Measurements from ENCODE around the gene MAP2K4.

MAP2K4 gene

DNA sequence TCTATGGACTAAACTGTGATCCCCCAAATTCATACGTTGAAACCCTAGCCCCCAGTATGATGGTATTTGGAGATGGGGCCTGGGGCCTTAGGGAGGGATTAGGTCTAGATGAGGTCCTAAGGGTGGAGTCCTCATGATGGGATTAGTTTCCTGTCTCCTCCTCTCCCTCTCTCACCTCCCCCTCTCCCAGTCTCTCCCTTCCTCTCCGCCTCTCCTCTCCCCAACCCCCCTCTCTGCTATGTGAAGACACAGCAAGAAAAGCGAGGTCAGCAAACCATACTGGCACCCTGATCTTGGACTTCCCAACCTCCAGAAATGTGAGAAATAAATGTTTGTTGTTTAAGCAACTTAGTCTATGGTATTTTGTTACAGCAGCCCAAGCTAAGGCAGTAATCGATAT lies 38.8 kb upstream of the MAP2K4 start:
- Histone ChIP-seq H3K4me1 (ENCODE audit: control insufficient read depth, low read length) (no peaks in the 10 kb centered on the region), H3K9me3 (ENCODE audit: control insufficient read depth, insufficient read depth, low read length) (no peaks in the 10 kb centered on the region), H3K27ac (ENCODE audit: low read depth, low read length) (no peak overlapping the region), H3K4me2 (ENCODE audit: low read length) (no peak overlapping the region), H3F3A (ENCODE audit: control insufficient read depth, insufficient read depth) (no peaks in the 10 kb centered on the region), H3K27me3 (ENCODE audit: control insufficient read depth, low read length) (no peaks in the 10 kb centered on the region), H3K9me2 (replicated peaks; ENCODE audit: control insufficient read depth, low read length) (no peaks in the 10 kb centered on the region), H3K79me2 (ENCODE audit: control insufficient read depth, low read length) (no peaks in the 10 kb centered on the region), H3K36me3 (ENCODE audit: control insufficient read depth, low read length) (peaks cover 40% of the 10 kb centered on the region), H3K4me3 (ENCODE audit: low read length) (no peak overlapping the region), H4K20me1 (ENCODE audit: control insufficient read depth, insufficient read depth, low read depth, low read length) (no peaks in the 10 kb centered on the region)
- no peak for TF ChIP-seq EZH2phosphoT487 (IDR thresholded peaks at IDR 0.05; ENCODE audit: borderline replicate concordance, low read length)
- TF ChIP-seq, protein P1, sequence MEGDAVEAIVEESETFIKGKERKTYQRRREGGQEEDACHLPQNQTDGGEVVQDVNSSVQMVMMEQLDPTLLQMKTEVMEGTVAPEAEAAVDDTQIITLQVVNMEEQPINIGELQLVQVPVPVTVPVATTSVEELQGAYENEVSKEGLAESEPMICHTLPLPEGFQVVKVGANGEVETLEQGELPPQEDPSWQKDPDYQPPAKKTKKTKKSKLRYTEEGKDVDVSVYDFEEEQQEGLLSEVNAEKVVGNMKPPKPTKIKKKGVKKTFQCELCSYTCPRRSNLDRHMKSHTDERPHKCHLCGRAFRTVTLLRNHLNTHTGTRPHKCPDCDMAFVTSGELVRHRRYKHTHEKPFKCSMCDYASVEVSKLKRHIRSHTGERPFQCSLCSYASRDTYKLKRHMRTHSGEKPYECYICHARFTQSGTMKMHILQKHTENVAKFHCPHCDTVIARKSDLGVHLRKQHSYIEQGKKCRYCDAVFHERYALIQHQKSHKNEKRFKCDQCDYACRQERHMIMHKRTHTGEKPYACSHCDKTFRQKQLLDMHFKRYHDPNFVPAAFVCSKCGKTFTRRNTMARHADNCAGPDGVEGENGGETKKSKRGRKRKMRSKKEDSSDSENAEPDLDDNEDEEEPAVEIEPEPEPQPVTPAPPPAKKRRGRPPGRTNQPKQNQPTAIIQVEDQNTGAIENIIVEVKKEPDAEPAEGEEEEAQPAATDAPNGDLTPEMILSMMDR (IDR thresholded peaks at IDR 0.05; ENCODE audit: low read depth, low read length, poor library complexity, severe bottlenecking) = no peak

DNA sequence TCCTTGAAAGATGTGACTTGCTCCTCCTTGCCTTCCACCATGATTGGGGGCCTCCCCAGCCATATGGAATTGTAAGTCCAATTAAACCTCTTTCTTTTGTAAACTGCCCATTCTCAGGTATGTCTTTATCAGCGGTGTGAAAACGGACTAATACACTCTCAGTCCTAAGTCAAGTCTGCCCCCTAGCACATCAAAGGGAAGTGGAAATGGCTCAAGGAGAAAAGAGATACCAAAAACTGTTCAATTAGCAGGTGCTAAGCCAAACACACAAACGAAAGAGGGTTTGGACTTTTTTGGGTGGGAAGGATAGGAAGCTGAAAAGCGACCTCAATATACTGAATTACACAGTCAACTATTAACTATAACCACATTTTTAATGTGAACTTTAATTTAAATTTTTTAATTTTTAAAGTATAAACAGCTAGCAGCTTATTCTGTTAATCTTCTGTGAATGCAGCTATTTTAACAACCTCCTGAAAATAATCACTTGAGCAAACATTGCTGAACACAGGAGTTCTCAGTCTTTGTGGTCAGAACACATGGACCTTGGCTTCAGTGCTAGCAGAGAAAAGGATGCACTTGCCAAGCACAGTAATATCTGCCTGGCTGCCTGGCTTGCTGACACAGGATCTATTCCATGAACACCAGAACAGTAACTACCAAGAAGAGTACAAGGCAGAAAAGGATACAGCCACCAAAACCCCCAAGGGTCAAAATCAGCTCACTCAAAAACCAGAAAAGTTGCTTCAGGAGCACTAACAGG lies 34.3 kb upstream of the MAP2K4 start:
- Histone ChIP-seq H3K4me3 (ENCODE audit: low read length) (no peak overlapping the region), H3K36me3 (ENCODE audit: control insufficient read depth, low read length) (peaks cover 48% of the 10 kb centered on the region), H3K79me2 (ENCODE audit: control insufficient read depth, low read length) (no peaks in the 10 kb centered on the region), H3K4me2 (ENCODE audit: low read length) (no peak overlapping the region), H3K4me1 (ENCODE audit: control insufficient read depth, low read length) (no peaks in the 10 kb centered on the region), H3K27ac (ENCODE audit: low read depth, low read length) (no peak overlapping the region), H3F3A (ENCODE audit: control insufficient read depth, insufficient read depth) (no peaks in the 10 kb centered on the region), H3K9me2 (replicated peaks; ENCODE audit: control insufficient read depth, low read length) (no peaks in the 10 kb centered on the region), H3K9me3 (ENCODE audit: control insufficient read depth, insufficient read depth, low read length) (no peaks in the 10 kb centered on the region), H3K27me3 (ENCODE audit: control insufficient read depth, low read length) (no peaks in the 10 kb centered on the region), H4K20me1 (ENCODE audit: control insufficient read depth, insufficient read depth, low read depth, low read length) (no peaks in the 10 kb centered on the region)
- no peak for TF ChIP-seq EZH2phosphoT487 (IDR thresholded peaks at IDR 0.05; ENCODE audit: borderline replicate concordance, low read length)
- TF ChIP-seq, protein P1 (IDR thresholded peaks at IDR 0.05; ENCODE audit: low read depth, low read length, poor library complexity, severe bottlenecking) = no peak

DNA sequence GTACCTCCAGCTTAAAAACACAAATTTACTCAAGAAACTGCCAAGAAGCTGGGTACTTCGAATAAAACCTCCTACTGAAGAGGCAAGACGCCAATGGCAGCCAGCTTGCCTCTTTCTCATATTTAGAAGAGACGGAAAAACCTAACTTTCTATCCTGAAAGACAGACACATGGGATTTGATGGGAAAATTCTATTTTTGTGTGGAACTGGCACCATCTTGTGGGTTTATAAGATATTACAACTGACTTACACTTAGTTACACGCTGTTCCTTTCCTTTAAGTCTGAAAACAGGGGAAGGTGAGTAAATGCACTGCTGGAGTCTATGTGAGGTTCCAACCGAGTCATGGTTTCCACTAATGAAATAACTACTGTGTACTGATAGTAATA lies 33.7 kb upstream of the MAP2K4 start:
- no peaks in the 10 kb centered on the region for H3K9me2 ChIP-seq (replicated peaks; ENCODE audit: control insufficient read depth, low read length)
- H4K20me1 ChIP-seq (ENCODE audit: control insufficient read depth, insufficient read depth, low read depth, low read length) = no peaks in the 10 kb centered on the region
- H3K4me1 ChIP-seq (ENCODE audit: control insufficient read depth, low read length) = no peaks in the 10 kb centered on the region
- TF ChIP-seq, protein P1 (IDR thresholded peaks at IDR 0.05; ENCODE audit: low read depth, low read length, poor library complexity, severe bottlenecking) = peak; percentile 55
- no peak for TF ChIP-seq EZH2phosphoT487 (IDR thresholded peaks at IDR 0.05; ENCODE audit: borderline replicate concordance, low read length)
- H3K79me2 ChIP-seq (ENCODE audit: control insufficient read depth, low read length) = no peaks in the 10 kb centered on the region
- no peak overlapping the region for H3K27ac ChIP-seq (ENCODE audit: low read depth, low read length)
- no peaks in the 10 kb centered on the region for H3K9me3 ChIP-seq (ENCODE audit: control insufficient read depth, insufficient read depth, low read length)
- H3F3A ChIP-seq (ENCODE audit: control insufficient read depth, insufficient read depth) = no peaks in the 10 kb centered on the region
- no peak overlapping the region for H3K4me3 ChIP-seq (ENCODE audit: low read length)
- H3K36me3 ChIP-seq (ENCODE audit: control insufficient read depth, low read length) = peaks cover 51% of the 10 kb centered on the region
- H3K27me3 ChIP-seq (ENCODE audit: control insufficient read depth, low read length) = no peaks in the 10 kb centered on the region
- no peak overlapping the region for H3K4me2 ChIP-seq (ENCODE audit: low read length)
